Stimulated activated naive CD8-positive, alpha-beta T cell treated with anti-CD3 and anti-CD28 coated beads, Interleukin-15, Interleukin-2, amounts not matched to agents 100 U/mL and 50 U/mL, for 24 hours (primary cell): ENCODE results near the gene APOA4.
"Not testable (repeated sequence)": the region's sequence is repeated elsewhere in the genome, so short reads cannot be mapped to it uniquely, and the experiment has no call there.

Experiments
- ATAC-seq: fragments of 150-1000 bp; cut with Tn5 transposase; one replicate; pipeline ENCODE4 v1.10.0; 2021
- DNase-seq: peaks from one replicate; pipeline ENCODE4 v3.0.0; 2021

APOA4 gene

DNA sequence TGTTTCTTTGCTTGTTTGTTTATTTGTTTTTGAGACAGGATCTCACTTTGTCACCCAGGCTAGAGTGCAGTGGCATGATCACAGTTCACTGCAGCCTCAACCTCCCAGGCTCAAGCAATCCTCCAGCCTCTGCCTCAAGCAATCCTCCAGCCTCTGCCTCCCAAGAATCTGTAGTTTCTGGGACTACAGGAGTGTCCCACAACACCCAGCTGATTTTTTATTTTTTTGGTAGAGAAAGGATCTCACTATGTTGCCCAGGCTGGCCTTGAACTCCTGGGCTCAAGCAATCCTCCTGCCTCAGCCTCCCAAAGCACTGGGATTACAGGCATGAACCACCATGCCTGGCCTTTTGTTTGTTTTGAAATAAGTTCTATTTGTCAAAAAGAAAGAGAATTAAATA, 21.4 kb downstream of the APOA4 start:
- DNase-seq, ATAC-seq: not testable (repeated sequence)

DNA sequence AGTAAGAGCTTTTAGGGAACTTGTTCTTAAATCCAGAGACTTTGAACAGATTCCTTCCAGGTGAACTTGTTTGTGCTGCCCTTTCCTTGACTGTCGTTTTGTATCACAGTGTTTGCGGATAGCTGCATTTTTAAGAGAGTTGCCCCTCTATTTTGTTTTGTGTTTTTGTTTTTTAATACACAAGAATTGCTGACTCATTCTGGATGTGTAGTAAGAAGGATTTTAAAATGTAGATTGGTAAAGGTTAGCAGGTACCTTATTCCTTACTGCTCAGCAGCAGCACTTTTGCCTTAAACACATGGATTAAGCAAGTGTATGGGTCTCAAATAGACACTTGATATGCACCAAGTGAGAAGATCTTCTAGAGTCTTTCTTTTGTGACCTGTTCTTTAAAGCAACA, 22.5 kb downstream of the APOA4 start:
- ATAC-seq = no peak

DNA sequence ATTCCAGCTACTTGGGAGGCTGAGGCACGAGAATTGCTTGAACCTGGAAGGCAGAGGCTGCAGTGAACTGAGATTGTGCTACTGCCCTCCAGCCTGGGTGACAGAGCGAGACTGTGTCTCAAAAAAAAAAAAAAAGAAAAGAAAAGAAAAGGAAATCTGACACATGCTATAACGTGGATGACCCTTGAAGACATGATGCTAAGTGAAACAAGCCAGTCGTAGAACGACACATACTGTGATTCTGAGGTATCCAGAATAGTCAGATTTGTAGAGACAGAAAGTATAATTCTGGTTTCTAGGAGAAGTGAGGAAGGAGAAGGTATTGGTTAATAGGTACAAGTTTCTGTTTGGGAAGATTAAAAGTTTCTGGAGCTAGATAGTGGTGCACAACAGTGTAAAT, 24.7 kb downstream of the APOA4 start:
- DNase-seq = no peak
- no peak for ATAC-seq

More for the DNA sequence above, 22.5 kb downstream of the APOA4 start:
- DNase-seq = no peak

DNA sequence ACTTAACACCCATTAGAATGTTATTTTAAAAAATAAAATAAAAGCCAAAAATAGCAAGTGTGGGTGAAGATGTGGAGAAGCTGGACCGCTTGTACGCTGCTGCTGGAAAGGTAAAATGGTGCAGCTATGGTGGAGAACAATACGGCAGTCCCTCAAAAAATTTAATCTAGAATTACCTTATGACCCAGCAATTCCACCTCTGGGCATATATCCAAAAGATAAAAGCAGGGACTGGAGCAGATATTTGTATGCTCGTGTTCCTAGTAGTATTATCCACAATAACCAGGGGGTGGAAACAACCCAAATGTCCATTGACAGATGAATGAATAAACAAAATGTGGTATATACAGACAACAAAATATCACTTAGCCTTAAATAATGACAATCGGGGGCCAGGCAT, 25.3 kb downstream of the APOA4 start:
- no peak for ATAC-seq
- no peak for DNase-seq

DNA sequence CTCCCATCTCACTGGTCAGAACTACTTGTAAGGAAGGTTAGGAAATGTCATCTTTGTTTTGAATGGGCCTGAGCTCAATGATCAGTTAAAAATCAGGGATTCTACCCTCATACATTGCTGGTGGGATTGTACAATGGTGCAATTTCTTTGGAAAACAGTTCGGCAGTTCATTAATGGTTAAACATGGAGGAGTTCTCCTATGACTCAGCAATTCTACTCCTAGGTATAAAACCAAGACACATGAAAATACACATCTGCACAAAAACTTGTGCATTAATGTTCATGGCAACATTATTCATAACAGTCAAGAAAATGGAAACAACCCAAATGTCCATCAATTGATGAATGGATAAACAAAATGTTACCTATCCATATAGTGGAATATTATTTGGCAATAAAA, 26.6 kb downstream of the APOA4 start:
- ATAC-seq (no peak), DNase-seq (no peak)

DNA sequence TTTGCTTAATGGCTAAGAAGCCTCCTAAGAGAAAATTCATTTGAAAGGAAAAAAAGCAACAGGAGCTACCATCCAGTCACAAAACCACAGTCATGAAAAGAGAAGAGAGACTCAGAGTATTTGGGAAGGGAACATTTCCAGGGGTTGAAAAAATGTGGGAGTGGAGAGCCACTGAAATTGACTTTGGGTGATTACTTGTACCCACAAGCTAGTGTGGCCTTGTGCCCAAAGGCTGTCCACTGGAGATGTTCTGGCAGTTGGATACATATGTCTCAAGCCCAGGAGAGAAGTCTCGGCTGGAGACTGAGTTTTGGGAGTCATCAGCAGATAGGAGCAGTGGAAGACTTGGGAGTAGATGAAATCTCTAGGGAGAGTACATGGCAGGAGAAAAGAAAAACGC, 28.3 kb downstream of the APOA4 start:
- no peak for ATAC-seq
- no peak for DNase-seq

DNA sequence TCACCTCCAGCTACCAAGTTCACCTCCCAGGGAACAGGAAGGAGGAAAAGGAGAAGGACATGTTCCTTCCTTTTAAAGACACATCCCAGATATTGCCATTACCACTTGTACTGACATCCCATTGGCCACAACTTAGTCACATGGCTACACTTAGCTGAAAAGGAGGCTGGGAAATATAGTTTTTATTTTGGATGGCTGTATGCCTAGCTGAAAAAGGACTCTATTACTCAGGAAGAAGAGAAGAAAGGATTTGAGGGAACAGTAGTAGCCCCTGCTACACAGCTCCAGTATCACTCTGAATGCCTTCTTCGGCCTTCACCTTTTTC, 29.4 kb downstream of the APOA4 start:
- no peak for ATAC-seq
- no peak for DNase-seq

DNA sequence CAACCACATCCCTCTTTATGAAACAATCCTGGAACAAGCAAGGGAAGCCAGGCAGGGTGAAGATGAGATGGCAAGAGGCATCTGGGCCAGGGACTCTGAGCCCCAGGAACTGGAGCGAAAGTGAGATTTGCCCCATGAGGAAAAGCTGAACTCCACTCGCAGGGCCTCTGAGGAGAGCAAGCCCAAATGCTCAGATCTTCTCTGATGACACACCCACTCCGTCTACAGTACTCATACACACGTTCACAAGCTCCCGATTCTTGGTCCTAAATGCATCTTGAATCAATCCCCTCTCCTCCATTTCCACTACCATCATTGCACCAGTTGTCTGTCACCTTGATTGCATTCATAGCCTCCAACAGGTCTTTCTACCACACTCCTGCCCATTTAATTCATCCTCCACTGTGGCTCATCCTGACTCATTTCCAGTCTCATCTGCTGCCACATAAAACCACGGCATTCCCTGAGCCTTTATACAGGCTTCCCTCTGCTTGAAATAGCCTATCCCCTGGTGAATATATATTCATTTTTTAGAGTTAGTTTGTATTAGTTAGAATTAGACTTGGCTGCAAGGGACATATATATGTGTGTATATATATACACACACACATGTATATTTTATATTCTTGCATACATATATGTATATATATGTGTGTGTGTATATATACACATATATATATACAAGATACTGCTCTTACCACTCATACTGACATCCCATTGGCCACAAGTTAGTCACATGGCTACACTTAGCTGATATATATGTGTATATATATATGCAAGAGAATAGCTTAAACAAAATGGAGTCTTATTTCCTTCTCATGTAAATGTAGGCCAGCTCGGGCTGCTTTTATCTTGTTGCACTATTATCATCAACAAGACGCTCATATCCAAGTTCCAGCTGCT, 30.0 kb downstream of the APOA4 start:
- DNase-seq (no peak), ATAC-seq (no peak)

DNA sequence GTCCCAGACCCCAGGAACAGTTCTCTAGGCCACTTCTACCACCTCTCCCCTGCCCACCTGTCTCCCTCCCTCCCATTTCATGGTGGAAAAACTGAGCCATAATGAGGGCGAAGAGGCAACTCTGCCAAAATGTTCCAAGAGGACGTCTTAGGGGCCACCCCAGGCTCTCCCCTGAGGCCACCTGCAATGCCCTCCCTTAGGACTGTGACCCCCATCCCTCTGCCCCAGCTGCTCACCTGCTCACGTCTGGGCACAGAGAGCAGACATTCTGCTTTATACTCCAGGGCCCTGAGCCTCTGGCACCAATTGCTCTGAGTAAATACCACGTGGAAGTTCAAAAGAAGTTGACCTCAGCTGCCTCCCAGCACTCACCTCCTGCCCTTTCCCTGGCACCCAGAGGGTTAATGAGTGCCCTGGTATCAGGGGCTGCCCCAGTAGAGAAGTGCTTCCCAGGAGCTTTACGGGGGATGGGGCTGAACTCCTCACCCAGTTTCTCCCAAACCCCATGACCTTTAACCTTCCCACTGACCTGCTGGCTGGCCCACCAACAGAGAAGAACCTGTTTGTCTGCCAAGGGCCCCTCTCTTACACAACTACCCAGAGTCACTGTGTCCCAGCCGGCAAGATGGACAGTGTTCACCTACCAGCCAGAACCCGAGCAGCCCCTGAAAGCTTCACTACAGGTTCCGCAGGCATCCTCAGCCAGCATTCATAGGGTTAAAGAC, 30.8 kb downstream of the APOA4 start:
- no peak for DNase-seq
- ATAC-seq = no peak

DNA sequence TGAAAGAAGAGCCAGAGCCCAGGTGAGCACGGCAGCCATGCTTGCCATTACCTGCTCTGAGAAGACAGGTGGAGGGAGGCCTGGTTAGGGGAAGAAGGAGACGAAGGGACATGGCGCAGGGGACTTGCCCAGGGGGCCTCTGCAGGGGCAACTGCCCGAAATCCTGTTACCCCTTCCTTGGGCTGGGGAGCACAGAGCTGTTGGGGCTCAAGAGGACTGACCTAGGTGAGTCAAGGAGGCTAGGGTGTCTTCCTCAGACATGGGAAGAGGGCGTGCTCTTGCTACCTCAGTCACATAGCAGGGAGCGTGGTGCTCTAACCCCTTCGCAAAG, 31.3 kb downstream of the APOA4 start, which contains the start of gene APOA5:
TSS of gene APOA5 (minus strand) at position 67 of the 331 bp plus-strand sequence. CDS start at position 48, 19 bp downstream.
- DNase-seq (no peak), ATAC-seq (no peak)

DNA sequence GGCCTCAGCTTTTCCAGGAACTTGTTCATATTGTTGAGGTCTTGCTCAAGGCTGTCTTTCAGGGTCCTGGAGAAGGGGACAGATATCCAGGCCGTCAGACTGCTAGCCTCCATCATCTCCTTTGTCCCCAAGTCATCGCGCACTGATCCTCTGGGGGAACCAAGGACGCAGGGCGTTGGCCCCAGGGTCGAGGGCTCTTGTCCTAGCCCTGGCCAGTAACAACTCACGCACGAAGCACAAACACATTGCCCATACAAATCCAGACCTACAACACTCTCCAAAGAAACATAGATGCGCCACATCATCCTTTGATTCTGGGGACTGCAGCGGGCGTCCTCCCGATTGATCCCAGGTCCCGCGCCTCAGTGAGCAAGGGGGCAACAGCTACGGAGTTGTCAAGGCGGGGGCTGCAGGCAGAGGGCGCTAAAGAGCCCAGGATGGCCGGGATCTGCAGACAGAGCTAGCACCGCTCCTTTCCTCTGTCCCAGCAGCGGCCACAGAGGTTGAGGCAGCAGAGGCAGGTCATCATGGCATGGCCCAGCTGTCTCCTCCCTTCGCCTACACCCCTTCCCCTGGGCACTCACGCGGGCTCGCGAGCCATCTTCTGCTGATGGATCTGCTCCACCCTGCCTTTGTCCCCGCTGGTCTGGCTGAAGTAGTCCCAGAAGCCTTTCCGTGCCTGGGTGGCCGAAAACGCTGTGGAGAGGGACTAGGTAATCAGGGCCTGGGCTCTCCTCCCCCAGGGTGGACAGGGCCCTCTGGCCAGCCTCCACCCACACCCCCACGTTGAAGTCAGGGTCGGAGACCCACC, 31.9 kb downstream of the APOA4 start:
- ATAC-seq (peak; percentile 66), DNase-seq (peak; percentile 88)

DNA sequence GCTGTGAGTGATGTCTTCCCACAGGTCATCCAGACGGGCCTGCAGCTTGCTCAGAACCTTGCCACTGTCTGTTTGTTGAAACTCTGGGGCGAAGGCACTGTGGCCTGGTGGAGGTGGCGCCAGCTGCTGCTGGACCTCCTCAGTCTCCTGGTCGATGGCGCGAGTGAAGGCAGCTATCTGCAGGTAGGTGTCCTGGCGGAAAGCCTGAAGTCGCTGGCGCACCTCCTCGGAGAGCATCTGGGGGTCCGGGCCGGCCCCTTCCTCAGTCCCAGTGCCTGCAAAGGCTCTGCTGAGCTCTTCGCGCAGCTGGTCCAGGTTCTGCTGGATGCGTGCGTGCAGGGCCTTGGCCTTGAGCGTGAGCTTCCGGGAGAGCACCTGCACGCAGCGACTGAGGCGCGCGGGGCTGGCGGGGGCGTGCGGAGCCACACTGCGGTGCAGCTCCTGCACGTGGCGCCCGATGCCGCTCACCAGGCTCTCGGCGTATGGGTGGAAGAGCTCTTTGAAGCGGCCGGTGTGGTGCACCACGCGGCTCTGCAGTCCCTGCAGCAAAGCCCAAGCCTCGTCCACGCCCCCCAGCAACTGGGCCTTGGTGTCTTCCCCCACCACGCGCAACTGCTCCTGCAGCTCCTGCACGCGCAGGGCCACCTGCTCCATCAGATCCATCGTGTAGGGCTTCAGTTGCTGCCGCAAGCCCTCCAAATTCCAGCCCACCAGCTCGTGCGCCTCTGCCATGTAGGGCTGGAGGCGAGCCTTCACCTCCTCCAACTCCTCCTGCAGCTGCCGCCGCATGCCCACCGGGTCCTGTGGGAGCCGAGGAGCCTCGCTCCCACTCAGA, 32.7 kb downstream of the APOA4 start:
- ATAC-seq (no peak), DNase-seq (no peak)

DNA sequence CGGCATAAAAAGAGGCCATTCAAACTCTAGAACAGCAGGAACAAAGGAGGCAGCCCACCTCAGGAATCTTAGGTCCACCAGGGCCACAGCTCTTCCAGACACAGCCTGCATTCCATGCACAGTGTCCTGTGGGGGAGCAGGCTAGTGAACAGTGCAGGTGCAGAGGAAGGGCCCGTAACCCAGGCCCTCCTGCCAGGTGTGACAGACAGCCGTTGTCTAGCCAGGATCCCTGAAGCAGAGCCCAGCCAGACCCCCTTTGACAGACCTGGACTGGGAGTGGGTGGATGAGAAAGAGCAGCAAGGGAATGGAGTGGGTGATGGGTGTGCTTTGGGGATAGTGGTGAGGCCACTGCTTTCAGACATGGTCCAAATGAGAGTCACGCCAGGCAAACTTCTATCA, 34.1 kb downstream of the APOA4 start:
- ATAC-seq (no peak), DNase-seq (no peak)

DNA sequence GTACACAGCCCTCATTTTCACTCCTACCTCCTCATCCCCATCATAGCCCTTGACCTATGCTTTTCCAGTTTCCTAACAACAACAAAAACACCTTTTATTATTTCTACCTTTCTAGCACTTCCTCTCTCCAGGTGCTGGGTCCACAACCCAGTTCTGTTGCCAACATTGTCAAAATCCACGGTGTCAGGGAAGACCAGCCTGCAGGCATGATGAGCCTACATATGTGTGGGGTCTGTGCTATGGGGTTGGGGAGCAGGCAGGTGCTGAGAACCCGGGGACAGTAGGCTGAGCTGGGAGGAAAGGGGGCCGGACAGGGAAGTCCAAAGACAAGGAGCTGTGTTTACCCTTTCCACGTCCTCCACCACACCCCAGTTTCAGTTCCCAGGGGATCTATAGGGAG, 34.6 kb downstream of the APOA4 start:
- ATAC-seq (no peak), DNase-seq (no peak)

DNA sequence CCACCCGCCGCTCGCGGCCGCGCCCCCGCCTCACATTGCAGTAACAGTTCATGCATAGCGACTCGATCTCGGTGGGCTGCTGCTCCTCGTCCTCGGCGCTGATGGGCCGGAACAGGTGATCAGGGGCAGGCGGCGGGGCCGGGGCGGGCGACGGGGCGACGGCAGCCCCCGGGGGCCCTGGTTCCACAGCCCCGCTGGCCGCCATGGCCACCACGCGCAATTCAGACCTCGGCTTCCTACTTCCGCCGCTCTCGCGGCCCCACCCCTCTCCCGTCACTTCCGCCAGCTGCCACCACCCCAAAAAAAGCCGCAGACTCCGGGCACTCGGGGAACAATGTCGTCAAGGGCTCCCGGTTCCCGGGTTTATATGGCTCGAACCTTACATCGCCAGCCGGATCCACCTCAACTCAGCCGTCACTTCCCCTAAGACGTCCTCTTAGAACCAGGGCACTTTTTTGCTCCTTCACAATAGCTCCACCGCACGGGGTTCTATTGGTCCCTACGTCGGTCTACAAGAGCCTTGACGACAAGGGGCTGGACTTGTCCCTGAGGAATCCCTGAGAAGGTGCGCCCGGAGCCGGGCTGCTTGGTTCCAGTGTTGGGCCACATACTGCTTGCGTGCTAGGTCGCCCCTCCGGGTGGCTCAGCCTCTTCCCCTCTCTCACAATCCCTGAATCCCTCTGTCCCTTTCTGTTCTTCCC, 35.2 kb downstream of the APOA4 start, which contains the start of gene ZPR1:
TSS of gene ZPR1 (minus strand) at position 238 of the 701 bp plus-strand sequence. CDS start at position 205, 33 bp downstream.
- DNase-seq (peak; percentile 90), ATAC-seq (peak; percentile 82)

DNA sequence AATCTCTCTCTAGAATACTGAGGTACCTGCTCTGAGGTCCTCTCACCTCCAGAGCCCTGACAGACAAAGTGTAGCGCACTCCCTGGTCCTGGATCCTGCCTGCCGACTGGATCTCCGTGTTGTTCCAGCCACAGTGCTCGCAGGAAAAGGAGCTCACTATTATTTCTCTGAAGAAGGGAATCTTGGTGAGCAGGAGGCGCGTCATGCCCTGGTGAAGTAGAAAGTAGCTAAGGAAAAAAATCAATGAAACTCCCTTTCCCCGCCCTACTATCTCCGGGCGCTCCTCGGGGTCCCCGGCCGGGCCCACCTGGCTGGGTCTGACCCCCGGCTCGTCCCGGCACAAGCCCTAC, 35.7 kb downstream of the APOA4 start:
- no peak for DNase-seq
- no peak for ATAC-seq

DNA sequence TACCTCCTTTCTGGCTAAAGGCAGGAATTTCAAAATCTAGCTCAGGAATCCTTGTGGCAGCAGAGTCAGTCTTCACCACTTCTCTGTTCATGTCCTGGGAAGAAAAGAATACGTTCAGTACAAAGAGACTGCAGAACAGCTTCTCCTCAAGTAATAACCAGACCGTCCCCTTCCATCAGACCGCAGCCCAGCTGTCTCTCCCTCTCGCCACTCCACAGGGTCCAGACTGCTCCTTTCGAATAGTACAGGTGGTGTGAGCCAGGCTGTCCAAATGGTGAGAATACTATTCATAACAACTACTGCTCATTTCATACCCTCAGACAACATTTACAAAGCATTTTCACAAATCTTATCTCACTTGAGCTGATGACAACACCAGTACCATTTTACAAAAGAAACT, 36.1 kb downstream of the APOA4 start:
- ATAC-seq (no peak), DNase-seq (no peak)

DNA sequence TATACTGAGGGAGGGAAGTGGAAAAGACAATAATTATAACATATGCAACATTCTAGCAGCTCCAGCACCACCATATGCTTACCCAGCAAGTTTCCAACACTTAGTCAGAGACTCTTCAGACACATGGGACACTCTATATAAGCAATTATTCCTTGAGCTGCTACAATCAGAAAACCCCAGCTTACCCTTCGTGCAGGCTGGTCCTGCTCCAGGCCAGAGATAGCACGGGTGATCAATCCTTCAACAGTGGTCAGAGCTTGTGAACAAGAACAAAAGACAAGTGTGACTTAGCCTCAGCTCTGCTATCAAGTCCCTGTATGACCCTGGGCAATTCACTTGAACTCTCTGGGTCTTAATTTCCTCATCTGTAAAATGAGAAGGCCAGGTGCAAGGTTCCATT, 36.8 kb downstream of the APOA4 start:
- no peak for DNase-seq

DNA sequence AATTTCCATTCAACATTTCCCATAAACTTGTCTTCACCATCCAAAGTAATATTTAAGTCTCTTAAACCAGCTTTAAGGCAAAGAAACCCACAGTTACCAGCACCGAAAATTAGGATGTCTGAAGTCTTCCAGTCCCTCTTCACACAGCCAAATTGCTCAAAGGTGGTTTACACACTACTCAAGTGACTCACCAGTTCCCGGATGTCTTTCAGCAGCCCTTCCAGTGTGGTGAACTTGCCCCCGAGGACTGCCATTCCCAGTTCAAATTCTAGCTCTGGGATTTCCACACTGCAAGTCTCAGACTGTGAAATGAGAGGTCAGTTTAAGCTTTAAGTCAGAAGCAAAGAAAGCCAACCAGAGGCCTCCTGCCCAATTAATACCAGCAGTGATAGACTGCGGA, 40.4 kb downstream of the APOA4 start:
- ATAC-seq (peak; percentile 39), DNase-seq (no peak)

More for the DNA sequence above, 36.8 kb downstream of the APOA4 start:
- ATAC-seq = no peak

DNA sequence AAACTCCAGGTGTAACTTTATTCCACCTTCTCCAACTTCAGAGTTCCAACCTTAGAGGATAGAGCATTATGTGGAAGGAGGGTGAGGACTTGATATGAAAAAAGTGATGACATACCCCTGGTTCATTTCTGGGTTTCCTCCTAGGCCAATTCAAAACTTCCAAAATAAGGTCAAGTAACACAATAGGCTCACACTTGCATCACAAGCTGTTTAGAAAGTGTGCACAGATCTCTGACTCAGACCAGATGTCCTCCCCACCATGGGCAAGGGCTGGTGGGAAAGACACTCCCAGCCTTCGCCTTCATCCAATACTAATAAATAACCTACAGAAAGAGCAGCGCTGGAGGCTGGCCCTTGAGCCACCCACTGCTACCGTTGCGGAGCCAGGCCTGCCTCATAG, 44.5 kb downstream of the APOA4 start:
- ATAC-seq (no peak), DNase-seq (no peak)

DNA sequence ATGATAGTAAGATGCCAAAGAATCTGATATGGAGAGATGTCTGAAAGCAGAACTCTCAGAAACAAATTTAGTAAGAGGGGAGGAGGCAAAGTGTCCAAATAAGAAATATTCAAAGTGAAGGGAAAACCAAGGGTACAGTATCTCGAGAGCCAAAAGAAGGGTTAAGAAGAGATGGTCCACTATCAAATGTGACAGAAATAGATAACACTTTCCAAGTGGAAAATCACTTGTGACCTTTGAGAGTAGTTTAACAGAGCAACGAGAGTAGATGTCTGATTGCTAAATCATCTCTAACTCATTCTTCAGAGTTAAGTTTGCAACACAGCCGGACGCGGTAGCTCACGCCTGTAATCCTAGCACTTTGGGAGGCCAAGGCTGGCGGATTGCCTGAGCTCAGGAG, 46.0 kb downstream of the APOA4 start:
- ATAC-seq = no peak
- DNase-seq = no peak
